ENCODE data around the gene MIGA2.
A peak's percentile ranks its signal among the peaks of the same experiment; 100 is the strongest.

The MIGA2 gene

GRCh38 chr9:129079829-129080228, 43.4 kb downstream of the MIGA2 start:
- Mint-ChIP-seq H3K9me3 (no peaks in the 10 kb centered on the region), H3K27ac (no peak overlapping the region), H3K36me3 (ENCODE audit: low read depth) (no peaks in the 10 kb centered on the region), H3K4me3 (peak overlapping the region; percentile 92), H3K4me1 (peaks cover 35% of the 10 kb centered on the region), H3K27me3 (ENCODE audit: low read depth, poor library complexity) (no peaks in the 10 kb centered on the region)
- no peak for DNase-seq
- no peak for TF ChIP-seq CTCF (IDR thresholded peaks at IDR 0.05)

- DNase-seq = no peak
- Mint-ChIP-seq H3K4me1 (peaks cover 35% of the 10 kb centered on the region), H3K36me3 (ENCODE audit: low read depth) (no peaks in the 10 kb centered on the region), H3K4me3 (peak overlapping the region; percentile 92), H3K9me3 (no peaks in the 10 kb centered on the region), H3K27me3 (ENCODE audit: low read depth, poor library complexity) (no peaks in the 10 kb centered on the region), H3K27ac (peak overlapping the region; percentile 54)
- TF ChIP-seq CTCF (IDR thresholded peaks at IDR 0.05) = no peak
Observed at GRCh38 chr9:129080298-129080600, 43.8 kb downstream of the MIGA2 start.

- peak; percentile 97 for DNase-seq
- Mint-ChIP-seq H3K4me3 (peak within 1 kb of the TSS; percentile 92), H3K27ac (peak within 1 kb of the TSS; percentile 54), H3K9me3 (no peaks in the 10 kb centered on the region), H3K4me1 (peaks cover 35% of the 10 kb centered on the region), H3K36me3 (ENCODE audit: low read depth) (no peaks in the 10 kb centered on the region), H3K27me3 (ENCODE audit: low read depth, poor library complexity) (no peaks in the 10 kb centered on the region)
- no peak for TF ChIP-seq CTCF (IDR thresholded peaks at IDR 0.05)
Observed at GRCh38 chr9:129080601-129081387, 44.4 kb downstream of the MIGA2 start, which contains the start of gene DOLPP1. Gene DOLPP1 (plus strand): TSS chr9:129081111. CDS start chr9:129081132, 21 bp downstream.

- Mint-ChIP-seq H3K4me1 (peaks cover 35% of the 10 kb centered on the region), H3K36me3 (ENCODE audit: low read depth) (no peaks in the 10 kb centered on the region), H3K4me3 (peak overlapping the region; percentile 92), H3K27ac (no peak overlapping the region), H3K9me3 (no peaks in the 10 kb centered on the region), H3K27me3 (ENCODE audit: low read depth, poor library complexity) (no peaks in the 10 kb centered on the region)
- TF ChIP-seq CTCF (IDR thresholded peaks at IDR 0.05) = no peak
- no peak for DNase-seq
Observed at GRCh38 chr9:129081388-129081904, 45.0 kb downstream of the MIGA2 start.

- no peak for DNase-seq
- TF ChIP-seq CTCF (IDR thresholded peaks at IDR 0.05) = no peak
- no peak overlapping the region for H3K4me3 Mint-ChIP-seq
- H3K27ac Mint-ChIP-seq = no peak overlapping the region
- H3K27me3 Mint-ChIP-seq (ENCODE audit: low read depth, poor library complexity) = no peaks in the 10 kb centered on the region
- no peaks in the 10 kb centered on the region for H3K9me3 Mint-ChIP-seq
- peaks cover 5% of the 10 kb centered on the region for H3K36me3 Mint-ChIP-seq (ENCODE audit: low read depth)
- H3K4me1 Mint-ChIP-seq = peaks cover 27% of the 10 kb centered on the region
Observed at GRCh38 chr9:129084087-129084486, 47.7 kb downstream of the MIGA2 start.

- DNase-seq = no peak
- Mint-ChIP-seq H3K27me3 (ENCODE audit: low read depth, poor library complexity) (no peaks in the 10 kb centered on the region), H3K36me3 (ENCODE audit: low read depth) (peaks cover 14% of the 10 kb centered on the region), H3K27ac (no peak overlapping the region), H3K4me3 (no peak overlapping the region), H3K4me1 (peaks cover 16% of the 10 kb centered on the region), H3K9me3 (no peaks in the 10 kb centered on the region)
- no peak for TF ChIP-seq CTCF (IDR thresholded peaks at IDR 0.05)
Observed at GRCh38 chr9:129089246-129089645, 52.8 kb downstream of the MIGA2 start.
